ENCODE results near the gene UBE3D. TPM values are rescaled to one million over a fixed set of nuclear protein-coding genes. Genes with fewer than 3 reads are reported as not detected.

UBE3D gene
- total RNA-seq, 2 experiments from 2014 or later: 6.7 to 7.6 TPM

DNA sequence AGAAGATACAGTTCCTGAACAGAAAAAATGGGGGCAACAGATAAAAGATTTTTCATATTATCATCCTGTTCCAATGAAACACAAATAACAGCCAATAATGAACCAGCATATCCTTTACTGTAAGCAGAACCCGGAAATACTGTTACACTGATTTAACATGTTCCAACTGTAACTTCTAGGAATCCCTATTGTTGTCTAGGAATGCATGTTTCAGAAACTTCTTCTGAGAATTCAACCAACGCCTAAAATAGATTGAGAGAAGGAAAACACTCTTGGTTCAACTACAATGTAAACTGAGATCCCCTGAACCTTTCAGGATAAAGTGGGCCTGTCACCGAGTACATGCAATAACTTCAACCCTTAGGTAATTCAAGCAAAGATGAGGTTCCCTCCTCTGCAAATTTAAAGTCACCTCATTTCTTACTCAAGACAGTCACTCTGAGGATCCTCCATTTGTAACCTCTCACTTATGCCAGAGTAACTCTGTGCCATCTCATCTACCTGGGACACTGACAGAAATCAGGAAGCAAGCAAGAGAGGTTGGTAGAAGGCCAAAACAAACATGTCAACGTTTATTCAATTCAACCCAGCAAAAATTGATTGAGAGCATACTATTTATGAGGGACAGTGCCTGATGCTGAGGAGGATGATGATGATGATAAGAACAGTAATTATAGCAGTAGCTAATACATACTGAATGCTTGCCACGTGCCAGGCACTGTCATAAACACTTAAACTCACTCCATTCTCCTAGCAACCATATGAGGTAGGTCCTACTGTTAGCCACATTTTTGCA lies 14.1 kb downstream of the UBE3D start:
- Mint-ChIP-seq H3K36me3 (ENCODE audit: low read depth) (peaks cover 24% of the 10 kb centered on the region), H3K27ac (no peak overlapping the region), H3K27me3 (no peaks in the 10 kb centered on the region), H3K4me3 (no peak overlapping the region), H3K9me3 (no peaks in the 10 kb centered on the region), H3K4me1 (ENCODE audit: low read depth) (no peaks in the 10 kb centered on the region)
- ATAC-seq (no peak), DNase-seq (no peak)
- TF ChIP-seq, protein P1, sequence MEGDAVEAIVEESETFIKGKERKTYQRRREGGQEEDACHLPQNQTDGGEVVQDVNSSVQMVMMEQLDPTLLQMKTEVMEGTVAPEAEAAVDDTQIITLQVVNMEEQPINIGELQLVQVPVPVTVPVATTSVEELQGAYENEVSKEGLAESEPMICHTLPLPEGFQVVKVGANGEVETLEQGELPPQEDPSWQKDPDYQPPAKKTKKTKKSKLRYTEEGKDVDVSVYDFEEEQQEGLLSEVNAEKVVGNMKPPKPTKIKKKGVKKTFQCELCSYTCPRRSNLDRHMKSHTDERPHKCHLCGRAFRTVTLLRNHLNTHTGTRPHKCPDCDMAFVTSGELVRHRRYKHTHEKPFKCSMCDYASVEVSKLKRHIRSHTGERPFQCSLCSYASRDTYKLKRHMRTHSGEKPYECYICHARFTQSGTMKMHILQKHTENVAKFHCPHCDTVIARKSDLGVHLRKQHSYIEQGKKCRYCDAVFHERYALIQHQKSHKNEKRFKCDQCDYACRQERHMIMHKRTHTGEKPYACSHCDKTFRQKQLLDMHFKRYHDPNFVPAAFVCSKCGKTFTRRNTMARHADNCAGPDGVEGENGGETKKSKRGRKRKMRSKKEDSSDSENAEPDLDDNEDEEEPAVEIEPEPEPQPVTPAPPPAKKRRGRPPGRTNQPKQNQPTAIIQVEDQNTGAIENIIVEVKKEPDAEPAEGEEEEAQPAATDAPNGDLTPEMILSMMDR (IDR thresholded peaks at IDR 0.05): no peak
- intact Hi-C loops (cut with micrococcal nuclease): no loop called here
- ChIA-PET CTCF (interaction anchor here (8.4 kb wide), 1 partner anchor 15 kb away, joined by 86 read pairs; the partner anchor contains the start of genes DOP1A and UBE3D), POLR2A (no interaction called here)

DNA sequence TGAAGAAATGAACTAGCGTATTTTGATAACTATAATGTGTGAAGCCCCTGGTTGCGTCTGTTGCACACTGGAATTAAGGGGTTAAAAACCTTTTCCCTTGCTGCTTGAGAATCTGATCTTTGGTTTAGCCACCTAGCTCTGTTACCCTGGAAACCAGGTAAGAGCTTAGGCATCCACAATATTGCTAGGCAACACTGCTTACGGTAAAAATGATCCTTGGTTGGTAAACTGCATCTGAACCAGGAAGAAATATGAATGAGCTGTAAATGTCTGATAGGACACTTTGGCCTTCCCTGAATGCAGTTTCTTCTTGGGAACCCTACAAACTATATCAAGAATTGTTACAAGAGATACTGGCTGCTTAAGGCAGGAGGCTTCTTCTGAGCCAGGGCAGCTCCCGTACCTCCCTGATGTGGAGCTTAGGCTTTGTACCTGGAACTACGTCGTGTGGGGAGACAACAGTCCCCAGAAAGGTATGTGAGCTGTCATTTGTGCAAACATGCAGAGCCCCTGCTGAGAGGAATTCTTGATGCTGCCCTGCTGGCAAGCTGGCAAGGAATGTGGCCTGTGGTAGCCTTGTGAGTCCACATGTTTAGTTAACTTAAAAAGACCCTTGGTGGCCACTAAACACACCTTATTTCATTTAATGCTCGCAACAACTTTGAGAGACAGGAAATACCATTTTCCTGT lies 18.4 kb downstream of the UBE3D start:
- POLR2A ChIA-PET: interaction anchor here (0.9 kb wide), 1 partner anchor 18 kb away, joined by 3 read pairs; no protein-coding TSS in a partner anchor
- H3K27ac Mint-ChIP-seq: no peak overlapping the region
- H3K4me3 Mint-ChIP-seq: no peak overlapping the region
- H3K27me3 Mint-ChIP-seq: no peaks in the 10 kb centered on the region
- DNase-seq: no peak
- CTCF ChIA-PET: interaction anchor here (0.9 to 1.5 kb wide), 3 partner anchors 11 to 776 kb away, joined by 5 to 7 read pairs (median 7); partner anchors contain the start of gene DOP1A
- intact Hi-C loops (cut with micrococcal nuclease): no loop called here
- no peaks in the 10 kb centered on the region for H3K4me1 Mint-ChIP-seq (ENCODE audit: low read depth)
- no peak for ATAC-seq
- H3K36me3 Mint-ChIP-seq (ENCODE audit: low read depth): peaks cover 11% of the 10 kb centered on the region
- no peaks in the 10 kb centered on the region for H3K9me3 Mint-ChIP-seq
- TF ChIP-seq, protein P1 (IDR thresholded peaks at IDR 0.05): no peak

DNA sequence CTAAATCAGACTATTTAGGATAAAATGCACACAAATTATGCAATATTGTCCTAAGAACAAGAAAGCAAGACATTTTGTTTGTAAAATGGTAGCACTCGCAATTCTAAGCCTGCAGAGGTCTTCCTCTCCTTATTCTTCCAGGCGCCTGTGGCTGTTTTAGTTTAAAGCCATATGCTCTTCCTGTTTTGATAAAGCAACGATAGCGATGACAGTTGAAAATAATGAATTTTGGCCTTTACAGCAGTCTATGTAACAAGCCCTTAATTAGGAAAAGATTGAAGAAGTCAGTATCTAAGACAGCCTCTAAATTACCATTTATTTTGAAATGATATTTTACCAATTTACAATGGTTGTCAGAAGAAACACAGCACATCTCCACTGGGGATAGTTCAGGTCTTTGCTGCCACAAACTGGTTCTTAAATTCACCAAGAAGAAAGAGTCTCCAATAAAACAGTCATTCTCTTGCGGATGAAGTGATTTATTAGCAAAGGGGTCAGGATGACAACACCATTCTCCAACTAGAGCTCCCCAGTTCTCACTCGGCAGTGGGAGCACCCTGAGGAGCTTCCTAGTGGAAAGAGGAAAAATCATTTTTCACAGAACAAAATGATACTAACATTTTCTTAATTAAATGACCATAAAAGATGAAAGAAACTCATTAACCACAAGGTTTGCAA lies 21.4 kb downstream of the UBE3D start:
- intact Hi-C loops (cut with micrococcal nuclease): no loop called here
- H3K4me3 Mint-ChIP-seq: no peak overlapping the region
- no peaks in the 10 kb centered on the region for H3K4me1 Mint-ChIP-seq (ENCODE audit: low read depth)
- peaks cover 3% of the 10 kb centered on the region for H3K36me3 Mint-ChIP-seq (ENCODE audit: low read depth)
- TF ChIP-seq, protein P1 (IDR thresholded peaks at IDR 0.05): no peak
- POLR2A ChIA-PET: no interaction called here
- CTCF ChIA-PET: interaction anchor here (1.6 kb wide), 1 partner anchor 21 kb away, joined by 6 read pairs; the partner anchor contains the start of gene UBE3D
- no peak for DNase-seq
- ATAC-seq: no peak
- H3K27me3 Mint-ChIP-seq: no peaks in the 10 kb centered on the region
- H3K9me3 Mint-ChIP-seq: no peaks in the 10 kb centered on the region
- no peak overlapping the region for H3K27ac Mint-ChIP-seq

DNA sequence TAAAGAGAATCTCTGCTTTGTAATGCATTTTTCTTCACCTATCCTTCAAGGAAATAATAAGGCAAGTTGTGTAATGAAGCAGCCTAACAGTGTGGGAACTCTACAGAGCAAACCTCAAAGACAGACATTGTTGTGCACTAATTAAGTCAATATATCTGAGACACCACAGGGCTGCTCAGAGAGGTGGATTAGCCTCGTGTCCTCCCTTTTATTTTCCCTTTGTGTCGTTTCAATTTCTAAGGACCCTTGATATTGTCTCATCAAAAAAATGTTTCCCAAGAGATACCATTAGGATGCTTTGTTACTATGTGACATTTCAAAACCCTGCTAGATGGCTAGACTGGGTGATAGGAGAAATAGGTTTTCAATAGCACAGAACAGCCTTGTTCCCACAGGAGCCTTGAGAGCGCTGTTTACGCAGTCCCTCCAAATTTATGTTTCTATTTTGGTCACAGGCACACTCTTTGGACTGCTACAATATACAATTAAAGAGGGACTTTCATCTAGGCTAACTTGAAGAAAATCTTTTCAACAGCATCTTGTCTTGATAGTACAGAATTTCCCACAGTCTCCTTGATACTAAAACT lies 23.1 kb downstream of the UBE3D start:
- POLR2A ChIA-PET: no interaction called here
- no peak for ATAC-seq
- TF ChIP-seq, protein P1 (IDR thresholded peaks at IDR 0.05): no peak
- peaks cover 4% of the 10 kb centered on the region for H3K36me3 Mint-ChIP-seq (ENCODE audit: low read depth)
- H3K9me3 Mint-ChIP-seq: no peaks in the 10 kb centered on the region
- no peaks in the 10 kb centered on the region for H3K27me3 Mint-ChIP-seq
- no peaks in the 10 kb centered on the region for H3K4me1 Mint-ChIP-seq (ENCODE audit: low read depth)
- CTCF ChIA-PET: interaction anchor here (1.6 kb wide), 1 partner anchor 23 kb away, joined by 6 read pairs; the partner anchor contains the start of gene UBE3D
- no peak overlapping the region for H3K27ac Mint-ChIP-seq
- intact Hi-C loops (cut with micrococcal nuclease): no loop called here
- no peak for DNase-seq
- no peak overlapping the region for H3K4me3 Mint-ChIP-seq
